GM13976 (cell line): ENCODE measurements around the gene DHX32.

ENCODE experiments used
- DNase-seq: peaks from one replicate; pipeline ENCODE4 v3.0.0; 2012; ENCODE audit warnings: low spot score
- CTCF ChIP-seq: IDR thresholded peaks from 2 replicates; pipeline ENCODE4 v1.5.1; 2012; ENCODE audit warnings: borderline replicate concordance, mild to moderate bottlenecking; ENCODE audit not compliant: insufficient read depth; ENCODE audit errors: extremely low read depth, missing control alignments, control extremely low read depth
- in situ Hi-C: fragments of 300-500 bp; cut with MboI; formaldehyde crosslinking; loops from one replicate; pipeline ENCODE4 v1.12.0; 2022; ENCODE audit warnings: low sequenced_read_pairs, mixed read lengths, inconsistent platforms; ENCODE audit not compliant: unreplicated experiment

Gene DHX32

DNA sequence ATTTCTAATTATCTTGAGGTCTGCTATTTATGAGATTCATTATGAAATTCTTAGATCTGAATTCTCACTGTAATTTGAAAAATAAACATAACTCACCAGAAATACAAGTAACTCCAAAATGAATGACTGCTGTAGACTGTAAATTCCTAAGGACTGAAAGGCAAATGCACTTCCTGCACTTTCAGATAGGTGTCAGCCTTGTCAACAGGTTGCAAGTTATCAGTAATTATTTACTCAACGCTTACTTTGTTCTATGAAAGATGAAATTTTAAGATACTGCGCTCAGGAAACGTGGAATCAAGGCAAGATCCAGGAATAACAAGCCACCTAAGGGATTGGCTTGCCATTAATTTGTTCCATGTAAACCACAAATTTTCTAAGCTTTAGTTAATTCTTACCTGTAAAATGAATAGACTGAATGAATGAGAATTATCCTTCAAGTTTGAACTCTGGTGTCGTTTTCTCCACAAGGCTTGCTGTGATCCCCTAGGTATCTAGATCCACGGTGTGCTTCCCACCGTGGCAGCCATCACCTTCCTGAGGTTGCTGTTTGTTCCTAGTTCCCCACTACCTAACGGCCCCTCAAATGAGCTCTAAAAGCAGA, 12.6 kb downstream of the DHX32 start:
- DNase-seq = peak; percentile 39
- in situ Hi-C loops = no loop called here
- peak; percentile 71 for TF ChIP-seq CTCF

DNA sequence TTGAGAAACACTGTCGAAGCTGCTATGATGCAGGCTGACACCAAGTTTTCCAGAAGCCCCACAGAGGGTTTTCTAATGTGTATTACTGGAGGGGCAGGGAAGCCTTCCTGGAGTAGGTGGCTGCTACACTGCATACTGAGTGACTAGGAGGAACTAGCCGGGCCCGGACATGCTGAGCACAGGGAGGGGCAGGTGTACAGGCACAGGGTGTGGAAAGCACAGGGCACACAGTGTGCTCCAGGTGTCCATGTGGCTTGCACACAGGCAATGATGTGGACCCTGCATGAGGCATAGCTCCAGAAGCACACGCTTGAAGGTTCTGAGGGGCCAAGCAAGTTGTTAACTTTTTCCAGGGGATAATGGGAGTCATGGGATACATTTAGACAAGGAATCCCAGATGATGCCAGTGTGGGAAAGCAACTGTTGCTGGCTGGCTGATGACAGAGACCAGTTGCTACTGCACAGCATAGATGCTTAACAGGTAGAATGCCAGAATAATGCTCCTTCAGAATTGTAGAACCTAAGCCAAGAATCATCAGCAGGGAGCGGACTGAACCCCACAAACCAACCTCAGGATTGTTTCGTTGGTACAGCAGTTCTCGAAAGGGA, 14.6 kb downstream of the DHX32 start:
- DNase-seq = no peak
- in situ Hi-C loops = no loop called here
- no peak for TF ChIP-seq CTCF

DNA sequence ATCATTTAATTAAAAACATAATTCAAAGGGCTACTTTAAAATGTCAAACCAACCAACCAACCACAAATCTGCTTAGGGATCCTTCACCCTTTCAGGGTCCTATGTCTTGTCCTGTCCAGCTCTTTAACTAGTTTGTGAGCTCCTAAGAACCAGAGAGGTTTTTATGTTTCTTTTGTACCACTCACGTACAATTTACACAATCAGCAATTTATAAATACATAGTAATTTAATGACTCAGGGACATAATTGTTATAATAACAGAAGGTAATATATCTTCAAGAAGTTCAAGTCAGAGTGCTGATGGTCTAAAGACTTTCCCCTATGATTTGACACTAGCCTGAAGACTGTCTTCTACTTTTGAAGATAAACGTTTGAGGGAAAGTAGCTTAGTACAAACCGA, 16.0 kb downstream of the DHX32 start:
- no peak for TF ChIP-seq CTCF
- DNase-seq = no peak
- in situ Hi-C loops = no loop called here

DNA sequence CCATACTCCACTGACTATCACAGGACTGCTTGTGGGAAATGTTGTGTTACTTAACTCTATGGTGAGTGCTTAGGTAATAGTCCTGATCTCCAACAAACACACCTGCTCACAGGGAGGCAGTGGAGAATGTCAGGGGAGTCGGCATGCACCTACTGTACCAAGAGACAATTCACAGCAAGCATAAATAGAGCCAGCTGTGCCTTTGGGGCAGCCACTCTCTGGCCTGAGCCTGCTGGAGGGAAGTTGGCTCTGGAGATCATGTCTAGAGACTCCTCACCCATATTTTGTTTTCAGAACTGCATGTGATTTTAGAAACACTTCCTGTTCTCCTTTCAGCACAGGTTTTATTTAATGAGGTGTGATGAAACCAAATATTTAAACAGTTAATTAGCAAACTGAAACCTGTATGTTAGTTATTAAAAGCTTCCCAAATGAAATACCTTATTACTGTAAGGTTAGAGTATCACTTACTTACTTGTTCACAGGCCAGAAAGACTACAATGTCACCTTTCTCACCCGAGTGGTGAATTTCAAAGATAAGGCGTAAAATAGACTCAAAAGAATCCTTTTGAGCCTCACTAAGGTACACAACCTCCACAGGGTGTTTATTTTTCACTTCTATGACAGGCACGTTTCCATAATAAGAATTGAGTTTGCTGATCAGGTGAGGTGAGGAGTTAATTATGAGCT, 21.8 kb downstream of the DHX32 start:
- in situ Hi-C loops = no loop called here
- DNase-seq = no peak

GRCh38 chr10:125857185-125857760, 23.8 kb downstream of the DHX32 start:
- TF ChIP-seq CTCF = no peak
- no peak for DNase-seq
- in situ Hi-C loops = no loop called here

More for the DNA sequence above, 21.8 kb downstream of the DHX32 start:
- TF ChIP-seq CTCF = no peak

DNA sequence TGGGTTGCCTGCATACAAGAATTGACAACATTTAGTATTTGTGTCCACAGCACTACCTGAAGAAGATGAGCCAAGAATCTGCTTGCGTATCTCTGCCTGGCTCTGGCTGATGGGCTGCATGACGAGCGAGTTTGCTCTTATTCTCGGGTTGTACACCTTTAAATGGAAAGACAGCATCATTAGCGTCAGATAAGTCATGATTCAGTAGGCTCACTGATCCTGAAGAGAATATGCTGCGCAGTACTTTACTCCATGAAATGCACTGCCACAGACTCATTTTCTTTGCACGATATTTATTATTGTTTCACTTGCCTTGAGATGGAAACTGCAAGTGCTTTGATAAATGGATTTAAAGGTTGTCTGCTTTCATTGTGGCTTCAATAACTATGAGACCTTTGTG, 28.6 kb downstream of the DHX32 start:
- TF ChIP-seq CTCF = no peak
- in situ Hi-C loops = no loop called here
- DNase-seq = no peak
